OCI-LY7 (cell line): ENCODE measurements around the gene HOXB1.

Experiments used
- CTCF ChIP-seq: fragments of 200-600 bp; sonication (generic); conservative IDR thresholded peaks from 2 replicates; pipeline ENCODE4 v1.5.1; 2014; ENCODE audit warnings: mild to moderate bottlenecking, antibody characterized with exemption, low read length, moderate library complexity, mixed read lengths
- EZH2phosphoT487 ChIP-seq: fragments of 200-600 bp; sonication (generic); IDR thresholded peaks from 2 replicates; pipeline ENCODE4 v1.6.1; 2018; ENCODE audit warnings: low read depth, borderline replicate concordance, mild to moderate bottlenecking, mixed run types, antibody characterized with exemption, low read length, moderate library complexity, mixed read lengths

DNA sequence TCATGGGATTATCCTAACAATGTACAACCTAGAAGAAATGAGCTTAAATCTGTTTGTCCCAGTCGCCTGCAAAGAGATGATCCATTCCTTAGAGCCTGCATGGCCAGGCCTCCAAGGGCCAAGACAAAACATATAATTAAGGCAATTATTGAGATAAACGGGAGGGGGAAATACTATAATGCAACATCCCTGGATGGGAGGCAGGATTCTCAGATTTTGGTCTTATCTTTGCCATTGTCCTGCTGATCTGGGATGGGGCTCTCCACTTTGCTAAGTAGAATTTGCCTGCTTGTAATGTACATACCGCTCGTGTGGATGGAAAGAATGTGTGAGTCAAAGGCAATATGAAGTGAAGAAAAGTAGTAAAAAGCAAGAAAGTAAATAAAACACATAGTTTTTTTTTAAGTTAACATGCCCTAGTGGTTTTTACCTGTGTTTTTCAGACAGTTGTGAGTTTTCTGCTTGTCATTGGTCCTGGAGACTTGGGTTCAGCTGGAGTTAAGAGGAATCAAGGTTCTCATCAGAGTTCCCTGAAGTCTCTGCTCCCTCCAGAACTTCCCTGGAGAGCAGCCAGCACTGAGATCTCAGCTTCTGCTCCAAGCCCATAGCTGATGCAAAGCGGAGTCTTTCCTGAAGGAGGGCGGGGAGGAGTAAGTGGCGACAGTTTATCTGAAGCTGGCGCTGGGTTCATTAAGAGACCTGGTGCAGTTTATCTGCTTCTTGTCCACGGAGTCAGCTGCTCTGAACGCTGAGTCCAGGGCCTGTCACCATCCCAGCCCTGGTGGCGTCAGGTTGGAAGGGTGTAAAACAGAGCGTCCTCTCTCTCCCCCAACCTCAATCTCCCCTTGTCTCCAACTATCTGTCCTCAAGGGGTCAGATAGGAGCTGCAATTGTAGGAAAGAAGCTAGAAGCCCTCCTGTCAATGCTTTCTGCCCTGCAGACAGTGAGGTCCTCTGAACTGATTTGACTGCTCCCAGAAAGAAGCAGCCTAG lies 30.1 kb downstream of the HOXB1 start:
- TF ChIP-seq CTCF = no peak
- no peak for TF ChIP-seq EZH2phosphoT487
